ENCODE measurements around the gene FCRLA.

Gene FCRLA

GRCh38 chr1:161743231-161743630, 36.2 kb downstream of the FCRLA start:
- no peak overlapping the region for H3K4me3 ChIP-seq (ENCODE audit: low read depth, low read length)

DNA sequence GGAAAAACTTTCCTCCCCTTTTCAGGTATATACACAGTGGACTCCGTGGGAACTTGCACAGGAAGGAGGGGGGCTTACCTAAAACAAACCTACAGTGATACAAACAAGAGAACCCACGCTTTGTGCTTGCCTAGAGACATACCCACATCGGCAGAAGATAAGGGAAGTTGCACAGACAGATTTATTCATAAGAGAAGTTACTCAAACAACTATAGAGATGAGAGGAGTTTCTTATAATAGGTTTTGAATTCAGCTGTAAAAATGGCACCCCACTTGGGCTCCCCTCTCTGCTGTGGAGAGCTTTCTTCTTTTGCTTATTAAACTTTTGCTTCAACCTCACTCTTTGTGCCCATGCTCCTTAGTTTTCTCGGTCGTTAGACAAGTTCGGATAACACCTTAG, 40.8 kb downstream of the FCRLA start:
- TF ChIP-seq, protein P1, sequence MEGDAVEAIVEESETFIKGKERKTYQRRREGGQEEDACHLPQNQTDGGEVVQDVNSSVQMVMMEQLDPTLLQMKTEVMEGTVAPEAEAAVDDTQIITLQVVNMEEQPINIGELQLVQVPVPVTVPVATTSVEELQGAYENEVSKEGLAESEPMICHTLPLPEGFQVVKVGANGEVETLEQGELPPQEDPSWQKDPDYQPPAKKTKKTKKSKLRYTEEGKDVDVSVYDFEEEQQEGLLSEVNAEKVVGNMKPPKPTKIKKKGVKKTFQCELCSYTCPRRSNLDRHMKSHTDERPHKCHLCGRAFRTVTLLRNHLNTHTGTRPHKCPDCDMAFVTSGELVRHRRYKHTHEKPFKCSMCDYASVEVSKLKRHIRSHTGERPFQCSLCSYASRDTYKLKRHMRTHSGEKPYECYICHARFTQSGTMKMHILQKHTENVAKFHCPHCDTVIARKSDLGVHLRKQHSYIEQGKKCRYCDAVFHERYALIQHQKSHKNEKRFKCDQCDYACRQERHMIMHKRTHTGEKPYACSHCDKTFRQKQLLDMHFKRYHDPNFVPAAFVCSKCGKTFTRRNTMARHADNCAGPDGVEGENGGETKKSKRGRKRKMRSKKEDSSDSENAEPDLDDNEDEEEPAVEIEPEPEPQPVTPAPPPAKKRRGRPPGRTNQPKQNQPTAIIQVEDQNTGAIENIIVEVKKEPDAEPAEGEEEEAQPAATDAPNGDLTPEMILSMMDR (IDR thresholded peaks at IDR 0.05; ENCODE audit: low read depth, low read length), result no peak

More at GRCh38 chr1:161743231-161743630, 36.2 kb downstream of the FCRLA start:
- TF ChIP-seq, protein P1 (IDR thresholded peaks at IDR 0.05; ENCODE audit: low read depth, low read length), result no peak

GRCh38 chr1:161749509-161750407, 42.7 kb downstream of the FCRLA start, which contains the start of gene DUSP12:
Gene DUSP12 (plus strand): TSS chr1:161749786. CDS start chr1:161749802, 16 bp downstream.
- TF ChIP-seq, protein P1 (IDR thresholded peaks at IDR 0.05; ENCODE audit: low read depth, low read length), result no peak
- H3K4me3 ChIP-seq (ENCODE audit: low read depth, low read length), result peak within 1 kb of the TSS; percentile 68

More for the DNA sequence above, 40.8 kb downstream of the FCRLA start:
- no peak overlapping the region for H3K4me3 ChIP-seq (ENCODE audit: low read depth, low read length)

- TF ChIP-seq, protein P1 (IDR thresholded peaks at IDR 0.05; ENCODE audit: low read depth, low read length), result peak; percentile 42; the same call in 1 of the 2 replicates
- H3K4me3 ChIP-seq (ENCODE audit: low read depth, low read length), result no peak overlapping the region
Observed at GRCh38 chr1:161763522-161764098, 56.6 kb downstream of the FCRLA start.
